Immature natural killer cell (primary cell): ENCODE data around the gene CASP7. TPM values are rescaled to one million over a fixed set of nuclear protein-coding genes. Genes with fewer than 3 reads are reported as not detected.

Source experiments
- DNase-seq, 3 donors: peaks; one replicate each; pipeline ENCODE4 v3.0.0; 2022; ENCODE audit warnings: mixed read lengths in 1 of 3
- H3K27ac Mint-ChIP-seq, 6 donors: one replicate each; pipeline ENCODE4 v1.8.0; 2020; ENCODE audit warnings: mixed read lengths in 6 of 6, mild to moderate bottlenecking in 5 of 6, inconsistent platforms in 4 of 6, moderate library complexity in 3 of 6
- H3K27me3 Mint-ChIP-seq, 3 donors: one replicate each; pipeline ENCODE4 v1.8.0; 2020 to 2021; ENCODE audit warnings: low read depth in 3 of 3, mild to moderate bottlenecking in 3 of 3, mixed read lengths in 3 of 3, moderate library complexity in 3 of 3, inconsistent platforms in 1 of 3
- H3K36me3 Mint-ChIP-seq, 3 donors: one replicate each; pipeline ENCODE4 v1.8.0; 2020; ENCODE audit warnings: mixed read lengths in 3 of 3, inconsistent platforms in 2 of 3, mild to moderate bottlenecking in 2 of 3
- H3K4me1 Mint-ChIP-seq, 2 donors: one replicate each; pipeline ENCODE4 v1.8.0; 2020; ENCODE audit warnings: inconsistent platforms in 2 of 2, mild to moderate bottlenecking in 2 of 2, mixed read lengths in 2 of 2, moderate library complexity in 1 of 2
- H3K4me3 Mint-ChIP-seq, 5 donors: one replicate each; pipeline ENCODE4 v1.8.0; 2020; ENCODE audit warnings: mild to moderate bottlenecking in 5 of 5, mixed read lengths in 5 of 5, inconsistent platforms in 3 of 5, moderate library complexity in 3 of 5
- H3K9me3 Mint-ChIP-seq, 6 donors: one replicate each; pipeline ENCODE4 v1.8.0; 2020; ENCODE audit warnings: mild to moderate bottlenecking in 6 of 6, mixed read lengths in 6 of 6, inconsistent platforms in 4 of 6, moderate library complexity in 3 of 6
- polyA plus RNA-seq, 3 donors: library from polyadenylated mRNA; unstranded; fragments of 300-500 nt; fragmentation: Illumina TruSeq; gene quantifications; one replicate each; pipeline ENCODE4 v1.2.3, GENCODE V29; 2021

The CASP7 gene
- polyA plus RNA-seq, 3 donors from 2014 or later = 14.9 to 32.4 (median 27.1) TPM

GRCh38 chr10:113709221-113709838 is 29.6 kb downstream of the CASP7 start:
- peak overlapping the region in 2 of 6 donors; percentile 28 to 39 for H3K27ac Mint-ChIP-seq
- peaks cover 0 to 2% (median 0%) of the 10 kb centered on the region in 3 donors for H3K27me3 Mint-ChIP-seq
- no peak overlapping the region for H3K4me3 Mint-ChIP-seq
- DNase-seq = no peak
- peaks cover 0 to 5% (median 0%) of the 10 kb centered on the region in 3 donors for H3K36me3 Mint-ChIP-seq
- no peaks in the 10 kb centered on the region for H3K9me3 Mint-ChIP-seq
- peaks cover 25 to 45% of the 10 kb centered on the region in 2 donors for H3K4me1 Mint-ChIP-seq

DNA sequence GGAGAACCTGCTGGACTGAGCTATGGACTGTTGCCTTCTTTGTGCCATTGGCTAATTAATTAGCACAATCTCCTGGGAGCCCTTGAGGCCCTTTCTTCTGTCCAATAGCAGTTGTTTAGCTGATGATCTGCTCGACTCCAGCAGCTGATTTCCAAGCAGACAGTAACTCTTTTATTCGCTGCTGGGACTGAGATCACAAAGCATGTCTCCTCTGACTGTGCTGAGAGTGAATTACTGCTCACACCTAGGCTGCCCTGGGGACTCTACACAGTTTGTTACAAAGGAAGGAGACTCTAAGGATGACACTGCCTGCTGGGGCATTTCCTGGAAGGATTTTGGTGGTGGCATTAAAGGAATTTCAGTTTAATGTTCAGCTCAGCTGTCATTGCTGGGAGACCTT is 31.4 kb downstream of the CASP7 start:
- Mint-ChIP-seq H3K4me3 (no peak overlapping the region), H3K27me3 (peaks cover 0 to 4% (median 0%) of the 10 kb centered on the region in 3 donors), H3K4me1 (peaks cover 25 to 48% of the 10 kb centered on the region in 2 donors), H3K36me3 (peaks cover 4 to 12% (median 4%) of the 10 kb centered on the region in 3 donors), H3K27ac (no peak overlapping the region), H3K9me3 (no peaks in the 10 kb centered on the region)
- no peak for DNase-seq

- peaks cover 0 to 4% (median 0%) of the 10 kb centered on the region in 3 donors for H3K27me3 Mint-ChIP-seq
- H3K9me3 Mint-ChIP-seq = no peaks in the 10 kb centered on the region
- peaks cover 7 to 15% (median 12%) of the 10 kb centered on the region in 3 donors for H3K36me3 Mint-ChIP-seq
- H3K27ac Mint-ChIP-seq = no peak overlapping the region
- DNase-seq = no peak
- peaks cover 21 to 41% of the 10 kb centered on the region in 2 donors for H3K4me1 Mint-ChIP-seq
- H3K4me3 Mint-ChIP-seq = no peak overlapping the region
Measured at GRCh38 chr10:113712024-113712423, 32.3 kb downstream of the CASP7 start.

GRCh38 chr10:113712755-113713639 is 33.3 kb downstream of the CASP7 start:
- Mint-ChIP-seq H3K27me3 (peaks cover 0 to 4% (median 0%) of the 10 kb centered on the region in 3 donors), H3K36me3 (peaks cover 7 to 20% (median 11%) of the 10 kb centered on the region in 3 donors), H3K27ac (no peak overlapping the region), H3K9me3 (no peaks in the 10 kb centered on the region), H3K4me1 (peaks cover 15 to 36% of the 10 kb centered on the region in 2 donors), H3K4me3 (no peak overlapping the region)
- no peak for DNase-seq

GRCh38 chr10:113713640-113713982 is 33.9 kb downstream of the CASP7 start:
- Mint-ChIP-seq H3K36me3 (peaks cover 7 to 23% (median 11%) of the 10 kb centered on the region in 3 donors), H3K9me3 (no peaks in the 10 kb centered on the region), H3K27me3 (peaks cover 0 to 6% (median 0%) of the 10 kb centered on the region in 3 donors), H3K27ac (no peak overlapping the region), H3K4me3 (no peak overlapping the region), H3K4me1 (peaks cover 13 to 29% of the 10 kb centered on the region in 2 donors)
- no peak for DNase-seq

DNA sequence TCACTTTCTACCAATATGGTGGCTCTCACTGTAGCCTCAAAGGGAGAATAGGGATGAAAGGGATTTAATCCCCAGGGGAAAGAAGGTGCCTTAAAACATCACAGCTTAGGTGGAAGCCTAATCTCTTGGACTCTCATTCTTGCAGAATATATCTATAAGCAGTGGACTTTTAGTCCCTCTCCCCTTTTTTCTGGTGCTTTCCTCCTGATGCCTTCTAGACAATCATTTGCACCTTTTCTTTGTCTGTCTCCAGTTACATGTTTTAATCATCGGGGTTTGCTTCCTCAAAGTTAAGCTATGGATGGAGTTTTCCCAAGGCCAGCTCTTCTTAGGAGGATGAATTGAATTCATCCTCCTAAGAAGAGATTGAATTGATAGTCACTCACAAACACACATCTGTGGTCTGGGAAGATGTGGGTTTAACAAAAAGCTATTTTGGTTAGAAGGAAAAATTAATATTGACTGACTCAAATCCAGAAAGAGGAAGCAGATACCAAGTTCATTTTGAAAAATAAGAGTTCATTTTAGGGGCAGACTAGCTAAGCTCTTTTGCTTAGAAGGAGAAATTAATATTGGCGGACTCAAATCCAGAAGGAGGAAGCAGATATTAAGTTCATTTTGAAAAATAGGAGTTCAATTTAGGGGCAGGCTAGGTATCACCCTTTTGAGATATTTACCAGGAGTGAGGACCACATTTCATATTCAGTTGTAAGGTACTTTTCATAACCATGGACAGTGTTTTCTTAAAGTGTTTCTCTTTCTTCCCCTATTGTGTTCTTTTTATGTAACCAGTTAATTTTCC is 36.6 kb downstream of the CASP7 start:
- no peak overlapping the region for H3K27ac Mint-ChIP-seq
- no peaks in the 10 kb centered on the region for H3K9me3 Mint-ChIP-seq
- peaks cover 1 to 7% of the 10 kb centered on the region in 2 donors for H3K4me1 Mint-ChIP-seq
- no peak for DNase-seq
- no peak overlapping the region for H3K4me3 Mint-ChIP-seq
- peaks cover 16 to 46% (median 27%) of the 10 kb centered on the region in 3 donors for H3K36me3 Mint-ChIP-seq
- peaks cover 0 to 6% (median 0%) of the 10 kb centered on the region in 3 donors for H3K27me3 Mint-ChIP-seq

DNA sequence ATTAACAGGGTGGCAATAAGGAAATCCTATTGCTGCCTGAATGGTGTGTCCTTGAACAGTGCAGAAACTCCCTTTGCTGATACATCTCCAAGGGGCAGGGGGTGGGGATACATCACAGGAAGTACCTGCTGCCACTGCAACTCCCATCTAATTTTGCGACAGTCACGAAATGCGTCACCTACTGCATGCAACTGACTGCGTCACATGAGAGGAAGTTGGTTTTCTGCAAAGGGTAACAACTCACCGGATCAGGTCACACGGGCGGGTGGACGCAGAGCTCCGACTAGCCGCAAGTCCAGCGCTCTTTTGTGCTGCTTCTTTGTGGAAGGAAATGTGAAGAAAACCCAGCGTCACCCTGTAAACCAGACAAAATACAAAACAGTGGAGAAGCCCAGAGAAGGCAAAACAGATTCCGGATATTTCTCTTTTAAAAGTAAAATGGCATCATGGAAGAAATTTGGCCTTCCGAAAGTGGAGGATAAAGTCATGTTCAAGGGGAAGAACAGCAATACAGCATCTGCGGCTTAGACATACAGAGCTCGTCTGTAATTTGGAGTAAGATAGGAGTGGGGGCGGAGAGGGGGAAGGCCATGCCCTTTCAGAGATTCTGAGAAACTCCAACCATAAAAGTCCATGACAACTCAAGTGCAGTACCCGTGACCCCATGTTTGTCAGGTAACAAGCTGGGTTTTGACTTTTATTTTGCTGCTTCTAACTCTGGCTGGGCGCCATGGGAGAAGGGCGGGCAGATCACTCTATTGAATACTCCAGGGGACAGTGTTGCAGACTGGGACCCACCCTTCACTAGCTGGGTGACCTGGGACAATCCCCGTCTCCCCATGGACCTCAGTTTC is 39.5 kb downstream of the CASP7 start:
- Mint-ChIP-seq H3K4me1 (peaks cover 0 to 7% of the 10 kb centered on the region in 2 donors), H3K27me3 (peaks cover 0 to 4% (median 0%) of the 10 kb centered on the region in 3 donors), H3K36me3 (peaks cover 24 to 65% (median 33%) of the 10 kb centered on the region in 3 donors), H3K9me3 (no peaks in the 10 kb centered on the region), H3K4me3 (no peak overlapping the region), H3K27ac (no peak overlapping the region)
- no peak for DNase-seq

DNA sequence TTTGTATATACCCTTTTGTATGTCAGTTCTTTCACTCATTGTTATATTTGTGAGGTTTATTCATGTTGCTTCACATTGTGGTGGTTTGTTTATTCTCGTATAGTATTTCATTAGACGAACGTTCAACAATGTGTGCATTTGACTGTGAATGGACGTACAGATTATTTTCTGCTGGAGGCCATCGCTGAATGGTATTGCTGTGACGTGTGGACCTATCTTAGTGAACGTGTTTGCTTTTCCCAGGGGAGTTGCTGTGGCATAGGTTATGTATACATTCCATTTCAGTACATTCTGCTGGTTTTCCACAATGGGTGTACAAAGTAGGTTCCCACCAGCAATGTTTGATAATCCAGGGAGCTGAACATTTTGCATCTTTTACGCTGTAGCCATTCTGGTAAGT is 40.7 kb downstream of the CASP7 start:
- Mint-ChIP-seq H3K4me1 (peaks cover 0 to 7% of the 10 kb centered on the region in 2 donors), H3K9me3 (no peaks in the 10 kb centered on the region), H3K27ac (no peak overlapping the region), H3K27me3 (peaks cover 0 to 4% (median 0%) of the 10 kb centered on the region in 3 donors), H3K4me3 (no peak overlapping the region), H3K36me3 (peaks cover 33 to 77% (median 41%) of the 10 kb centered on the region in 3 donors)
- no peak for DNase-seq

DNA sequence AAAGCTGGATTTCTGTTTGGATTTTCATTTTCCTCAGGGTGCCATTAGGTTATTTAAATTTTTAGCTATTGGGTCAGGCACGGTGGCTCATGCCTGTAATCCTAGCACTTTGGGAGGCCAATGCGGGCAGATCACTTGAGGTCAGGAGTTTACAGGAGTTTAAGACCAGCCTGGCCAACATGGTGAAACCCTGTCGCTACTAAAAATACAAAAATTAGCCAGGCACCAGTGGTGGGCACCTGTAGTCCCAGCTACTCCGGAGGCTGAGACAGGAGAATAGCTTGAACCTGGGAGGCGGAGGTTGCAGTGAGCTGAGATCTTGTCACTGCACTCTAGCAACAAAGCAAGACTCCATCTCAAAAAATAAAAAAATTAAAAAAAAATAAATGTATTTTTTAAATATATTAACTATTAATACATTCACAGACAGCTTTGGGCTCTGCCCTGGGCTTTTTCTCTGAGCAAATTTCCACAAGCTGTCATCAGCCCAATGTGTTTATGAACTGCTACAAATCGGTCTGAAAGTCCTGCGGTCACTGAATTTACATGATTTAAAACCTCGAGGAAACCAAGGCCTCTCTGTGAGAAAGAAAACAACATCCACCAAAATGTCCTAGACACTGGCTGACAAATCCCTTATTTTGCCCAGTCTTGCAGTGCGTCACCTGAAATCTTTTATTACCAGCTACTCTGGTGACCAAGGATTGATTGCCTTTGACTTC is 52.6 kb downstream of the CASP7 start:
- H3K27ac Mint-ChIP-seq = no peak overlapping the region
- H3K9me3 Mint-ChIP-seq = no peaks in the 10 kb centered on the region
- no peak for DNase-seq
- H3K36me3 Mint-ChIP-seq = peaks cover 12 to 43% (median 39%) of the 10 kb centered on the region in 3 donors
- H3K27me3 Mint-ChIP-seq = no peaks in the 10 kb centered on the region
- no peaks in the 10 kb centered on the region for H3K4me1 Mint-ChIP-seq
- no peak overlapping the region for H3K4me3 Mint-ChIP-seq

DNA sequence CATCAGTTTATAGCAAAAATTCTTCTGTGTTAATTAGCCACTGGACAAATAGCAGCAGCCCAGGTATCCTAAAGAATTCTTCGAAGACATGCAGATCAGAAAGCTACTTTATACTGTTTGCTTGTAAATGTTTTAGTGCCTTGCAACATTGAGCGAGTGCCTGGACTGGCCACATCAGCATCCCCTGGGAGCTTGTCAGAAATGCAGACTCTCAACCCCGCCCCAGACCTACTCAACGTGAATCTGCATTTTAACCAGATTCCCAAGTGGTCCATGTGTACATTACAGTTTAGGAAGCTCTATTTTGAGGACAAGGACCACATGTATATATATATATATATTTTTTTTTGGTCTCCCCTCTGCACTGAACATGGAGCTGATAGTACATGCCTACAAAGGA is 53.3 kb downstream of the CASP7 start:
- no peak for DNase-seq
- H3K27ac Mint-ChIP-seq = no peak overlapping the region
- H3K27me3 Mint-ChIP-seq = no peaks in the 10 kb centered on the region
- peaks cover 8 to 39% (median 36%) of the 10 kb centered on the region in 3 donors for H3K36me3 Mint-ChIP-seq
- no peak overlapping the region for H3K4me3 Mint-ChIP-seq
- no peaks in the 10 kb centered on the region for H3K4me1 Mint-ChIP-seq
- no peaks in the 10 kb centered on the region for H3K9me3 Mint-ChIP-seq

- H3K27ac Mint-ChIP-seq = no peak overlapping the region
- H3K27me3 Mint-ChIP-seq = no peaks in the 10 kb centered on the region
- peaks cover 1 to 35% (median 29%) of the 10 kb centered on the region in 3 donors for H3K36me3 Mint-ChIP-seq
- H3K4me1 Mint-ChIP-seq = no peaks in the 10 kb centered on the region
- no peak for DNase-seq
- no peaks in the 10 kb centered on the region for H3K9me3 Mint-ChIP-seq
- no peak overlapping the region for H3K4me3 Mint-ChIP-seq
Measured at GRCh38 chr10:113733635-113734034, 53.9 kb downstream of the CASP7 start.

DNA sequence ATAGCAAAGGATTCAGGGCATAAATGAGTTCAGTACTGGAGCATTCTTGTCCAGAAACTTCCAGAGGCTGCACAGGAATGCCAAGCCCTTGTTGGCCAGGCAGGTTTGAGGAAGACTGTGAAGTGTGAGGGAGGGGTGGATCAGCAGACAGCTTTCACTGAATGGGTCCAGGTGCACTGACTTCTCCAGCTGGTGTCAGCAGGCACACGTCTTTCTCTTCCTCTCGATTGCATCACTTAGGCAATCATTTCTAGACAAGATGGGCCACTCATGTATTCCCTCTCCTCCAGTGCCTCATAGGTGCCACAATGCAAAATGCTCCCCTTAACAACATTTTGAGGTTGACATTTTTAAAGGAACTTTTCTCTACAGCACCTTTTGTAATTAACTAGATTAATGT is 56.2 kb downstream of the CASP7 start:
- DNase-seq = no peak
- H3K27ac Mint-ChIP-seq = no peak overlapping the region
- peaks cover 0 to 24% (median 13%) of the 10 kb centered on the region in 3 donors for H3K36me3 Mint-ChIP-seq
- no peak overlapping the region for H3K4me3 Mint-ChIP-seq
- H3K9me3 Mint-ChIP-seq = peaks cover 0 to 3% (median 0%) of the 10 kb centered on the region in 6 donors
- no peaks in the 10 kb centered on the region for H3K4me1 Mint-ChIP-seq
- H3K27me3 Mint-ChIP-seq = peaks cover 0 to 3% (median under 1%) of the 10 kb centered on the region in 3 donors
